ENCODE results near the gene RTN4RL2. TPM values are rescaled to one million over a fixed set of nuclear protein-coding genes. Genes with fewer than 3 reads are reported as not detected.

The RTN4RL2 gene
- total RNA-seq, 2 experiments from 2014 or later = 0.23 to 0.36 TPM

Other genes with a start within 250 kb of the RTN4RL2 start
- not detected for gene APLNR, start 223.3 kb upstream of the RTN4RL2 start, total RNA-seq
- gene TNKS1BP1, start 135.6 kb upstream of the RTN4RL2 start, total RNA-seq = 10 to 100 TPM; 13.3 to 13.8 TPM
- 100 to 1,000 TPM; 311 to 314 TPM for gene SSRP1, start 124.6 kb upstream of the RTN4RL2 start, total RNA-seq
- gene P2RX3, start 122.2 kb upstream of the RTN4RL2 start, total RNA-seq = not detected
- not detected for gene PRG3, start 79.4 kb upstream of the RTN4RL2 start, total RNA-seq
- gene PRG2, start 69.9 kb upstream of the RTN4RL2 start, total RNA-seq = 1 to 10 TPM in 1 of 2 experiments, not detected in 1; 1.0 TPM
- gene SLC43A3, start 33.4 kb upstream of the RTN4RL2 start, total RNA-seq = 100 to 1,000 TPM; 444 to 465 TPM
- 10 to 100 TPM; 35.1 to 36.3 TPM for gene SLC43A1, start 55.2 kb downstream of the RTN4RL2 start, total RNA-seq
- 100 to 1,000 TPM; 137 to 140 TPM for gene TIMM10, start 70.2 kb downstream of the RTN4RL2 start, total RNA-seq
- gene SMTNL1, start 77.1 kb downstream of the RTN4RL2 start, total RNA-seq = not detected
- 10 to 100 TPM; 81.3 to 88.9 TPM for gene UBE2L6, start 107.1 kb downstream of the RTN4RL2 start, total RNA-seq
- gene SERPING1, start 137.2 kb downstream of the RTN4RL2 start, total RNA-seq = not detected
- gene YPEL4, start 189.4 kb downstream of the RTN4RL2 start, total RNA-seq = not detected
- gene CLP1, start 197.2 kb downstream of the RTN4RL2 start, total RNA-seq = 10 to 100 TPM; 19.8 to 20.5 TPM
- gene ZDHHC5, start 207.6 kb downstream of the RTN4RL2 start, total RNA-seq = 10 to 100 TPM; 81.9 to 82.2 TPM

Data from activated CD8-positive, alpha-beta memory T cell treated with anti-CD3 and anti-CD28 coated beads for 36 hours (primary cell).